GM18526 (cell line): ENCODE data around the gene ORMDL2.

Source experiments
- POLR2A ChIP-seq: IDR thresholded peaks from 3 replicates; pipeline ENCODE4 v1.6.1; 2011; ENCODE audit not compliant: insufficient read length; ENCODE audit errors: extremely low read depth

Gene ORMDL2

GRCh38 chr12:55842681-55843429, 25.0 kb downstream of the ORMDL2 start, which contains the start of gene MMP19:
MMP19 (minus strand) TSS chr12:55842936; CDS start chr12:55842830, 106 bp downstream.
- TF ChIP-seq POLR2A = no peak

- no peak for TF ChIP-seq POLR2A
Observed at GRCh38 chr12:55843431-55843830, 25.6 kb downstream of the ORMDL2 start.

DNA sequence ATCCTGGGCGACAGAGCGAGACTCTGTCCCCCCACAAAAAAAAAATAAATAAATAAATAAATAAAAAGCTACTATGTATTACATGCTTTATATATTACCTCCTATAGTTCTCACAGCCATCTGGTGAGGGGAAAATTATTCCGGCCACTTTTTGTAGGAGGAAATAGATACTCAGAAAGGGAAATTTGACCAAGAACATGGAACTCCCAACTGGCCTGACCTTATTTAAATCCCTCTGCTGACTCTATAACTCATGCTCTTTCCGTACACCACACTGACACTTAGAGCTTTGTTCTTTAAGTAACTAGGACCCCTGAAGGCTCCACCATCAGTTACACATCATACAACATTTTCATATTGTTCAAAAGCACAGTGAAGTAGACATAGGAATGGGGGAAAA, 27.1 kb downstream of the ORMDL2 start:
- TF ChIP-seq POLR2A = no peak

- no peak for TF ChIP-seq POLR2A
Observed at GRCh38 chr12:55845361-55845760, 27.5 kb downstream of the ORMDL2 start.

- no peak for TF ChIP-seq POLR2A
Observed at GRCh38 chr12:55845785-55846496, 28.1 kb downstream of the ORMDL2 start.

GRCh38 chr12:55847033-55847432, 29.2 kb downstream of the ORMDL2 start:
- TF ChIP-seq POLR2A = no peak

DNA sequence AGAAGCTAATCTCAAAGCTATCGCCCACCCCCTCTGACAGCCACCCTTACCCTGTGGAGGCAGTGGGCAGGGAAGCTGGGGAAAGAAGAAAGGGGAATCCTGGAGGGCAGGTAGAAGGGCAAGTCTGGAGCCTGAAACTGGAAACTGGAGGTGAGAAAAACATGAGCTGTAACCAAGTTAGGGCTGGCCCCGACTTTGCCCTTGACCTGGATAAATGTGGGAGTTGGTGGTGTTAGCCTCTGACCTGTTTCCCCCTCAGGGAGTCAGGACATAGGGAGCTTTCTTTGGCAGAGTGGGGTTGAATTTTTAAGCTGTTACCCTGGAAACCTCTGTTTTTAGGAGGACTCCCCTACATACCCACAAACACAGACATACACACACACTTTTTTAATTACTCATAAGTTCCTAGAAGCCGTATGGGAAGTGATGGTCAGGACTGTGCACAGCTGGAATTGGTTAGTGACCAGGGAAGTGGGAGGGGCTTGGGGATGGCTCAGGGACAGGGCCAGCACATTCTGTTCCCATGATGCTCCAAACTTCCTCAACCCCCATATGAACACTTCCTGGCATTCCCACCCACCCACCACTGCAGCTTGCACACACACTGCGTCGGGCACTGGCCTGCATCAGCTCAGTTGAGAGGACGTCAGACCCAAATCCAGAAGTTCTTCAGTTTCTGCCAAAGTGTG, 29.9 kb downstream of the ORMDL2 start:
- no peak for TF ChIP-seq POLR2A

DNA sequence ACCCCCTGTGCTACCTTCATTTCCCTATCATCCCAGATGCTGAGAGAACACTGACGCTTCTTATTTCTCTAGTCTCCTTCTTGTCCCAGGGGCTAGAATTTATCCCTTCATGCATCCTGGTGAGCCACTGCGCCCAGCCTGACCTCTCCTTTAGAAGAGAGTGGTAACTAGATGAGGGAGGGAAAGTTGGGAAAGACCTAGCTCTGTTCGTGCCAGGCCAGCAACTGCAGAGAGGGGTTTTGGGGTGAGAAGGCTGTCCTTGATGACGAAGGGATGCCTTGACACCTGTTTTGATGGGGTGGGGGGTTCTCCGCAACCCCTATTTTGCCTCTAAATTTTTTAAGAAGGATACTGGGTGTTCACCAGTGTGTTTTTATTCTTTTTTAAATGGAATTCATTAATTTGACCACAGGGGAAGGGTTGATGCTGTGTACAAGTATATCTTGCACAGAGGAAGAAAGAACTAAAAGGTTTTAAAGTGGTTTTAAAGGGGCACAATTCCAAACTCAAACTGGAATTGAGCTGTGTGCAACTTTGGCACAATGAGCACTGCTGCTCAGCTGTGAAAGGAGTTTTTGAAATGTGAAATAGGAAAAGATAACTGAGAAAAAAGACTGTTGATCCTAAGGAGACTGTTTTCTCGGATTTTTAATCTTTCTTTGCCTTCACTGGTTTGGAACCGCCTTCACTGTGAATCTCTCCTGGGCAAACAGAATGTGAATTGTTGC, 31.9 kb downstream of the ORMDL2 start:
- no peak for TF ChIP-seq POLR2A

DNA sequence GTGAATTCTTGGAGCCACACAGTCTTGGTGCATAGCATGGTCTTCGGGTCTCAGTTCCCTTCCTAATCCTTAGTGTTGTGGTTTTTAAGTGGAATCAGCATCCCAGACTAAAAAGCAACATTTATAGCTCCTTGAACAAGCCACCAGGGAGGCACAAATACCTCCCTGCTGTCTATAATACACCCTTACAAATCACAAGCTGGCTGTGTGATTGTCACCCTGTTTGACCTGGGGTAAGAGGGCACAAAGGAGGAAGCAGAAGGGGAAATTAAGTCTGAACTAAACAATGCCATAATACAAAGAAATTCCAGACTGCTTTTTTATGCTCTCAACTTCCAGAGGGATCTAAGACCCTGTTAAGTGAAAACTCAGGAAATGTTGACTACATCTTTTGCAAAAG, 32.6 kb downstream of the ORMDL2 start:
- no peak for TF ChIP-seq POLR2A

- TF ChIP-seq POLR2A = no peak
Observed at GRCh38 chr12:55850893-55851292, 33.1 kb downstream of the ORMDL2 start.

GRCh38 chr12:55852740-55853139, 34.9 kb downstream of the ORMDL2 start:
- TF ChIP-seq POLR2A = no peak

GRCh38 chr12:55861396-55861795, 43.6 kb downstream of the ORMDL2 start:
- TF ChIP-seq POLR2A = no peak

- no peak for TF ChIP-seq POLR2A
Observed at GRCh38 chr12:55861871-55862270, 44.0 kb downstream of the ORMDL2 start.

DNA sequence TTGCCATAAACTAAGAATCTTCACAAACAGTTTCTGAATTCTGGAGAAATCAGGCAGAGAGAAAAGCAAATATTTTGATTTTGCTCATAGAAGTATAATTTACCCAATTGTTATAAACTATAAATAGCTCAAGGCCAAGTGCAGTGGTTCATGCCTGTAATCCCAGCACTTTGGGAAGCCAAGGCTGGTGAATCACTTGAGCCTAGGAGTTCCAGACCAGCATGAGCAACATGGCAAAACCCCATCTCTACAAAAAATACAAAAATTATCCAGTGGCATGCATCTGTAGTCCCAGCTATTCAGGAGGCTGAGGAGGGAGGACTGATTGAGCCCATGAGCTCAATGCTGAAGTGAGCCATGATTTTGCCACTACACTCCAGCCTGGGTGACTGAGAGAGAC, 44.4 kb downstream of the ORMDL2 start:
- no peak for TF ChIP-seq POLR2A

GRCh38 chr12:55865327-55865726, 47.5 kb downstream of the ORMDL2 start:
- no peak for TF ChIP-seq POLR2A
